HepG2 (cell line): ENCODE results near the gene VWA7. TPM values are rescaled to one million over a fixed set of nuclear protein-coding genes. Genes with fewer than 3 reads are reported as not detected.

Experiments
- AGO1 ChIP-seq: fragments of 200-400 bp; formaldehyde crosslinking; IDR thresholded peaks from 2 replicates; pipeline ENCODE4 v1.6.1; 2017; ENCODE audit warnings: mild to moderate bottlenecking, low read depth, low read length, moderate library complexity; ENCODE audit not compliant: poor library complexity, severe bottlenecking
- ATAD3A ChIP-seq: sonication (generic); formaldehyde crosslinking; IDR thresholded peaks from 2 replicates; pipeline ENCODE4 v1.4.0; 2020; ENCODE audit warnings: missing genetic modification reagents
- ATF2 ChIP-seq: sonication (generic); formaldehyde crosslinking; IDR thresholded peaks from 2 replicates; pipeline ENCODE4 v1.4.0; 2020; ENCODE audit warnings: missing genetic modification reagents
- ELF4 ChIP-seq: sonication (generic); formaldehyde crosslinking; IDR thresholded peaks from 2 replicates; pipeline ENCODE4 v1.5.0; 2020; ENCODE audit warnings: missing genetic modification reagents, mild to moderate bottlenecking, moderate library complexity, borderline replicate concordance
- NFE2 ChIP-seq: sonication (generic); formaldehyde crosslinking; IDR thresholded peaks from 2 replicates; pipeline ENCODE4 v1.4.0; 2020; ENCODE audit warnings: missing genetic modification reagents
- NFIC ChIP-seq: IDR thresholded peaks from 2 replicates; pipeline ENCODE4 v1.6.1; 2012; ENCODE audit warnings: mild to moderate bottlenecking, low read length, inconsistent platforms
- RCOR2 ChIP-seq: IDR thresholded peaks from 2 replicates; pipeline ENCODE4 v1.6.1; 2016; ENCODE audit warnings: missing biosample characterization, missing genetic modification reagents
- ZBTB40 ChIP-seq, 2 experiments: fragments of 450-650 bp in 1 of 2; sonication (generic) in 1 of 2; formaldehyde crosslinking in 1 of 2; IDR thresholded peaks; 2 replicates each; pipeline versions ENCODE4 v1.6.1 to v1.8.0; 2016 to 2022; ENCODE audit warnings: antibody characterized with exemption in 1 of 2, mild to moderate bottlenecking in 1 of 2, missing genetic modification reagents in 1 of 2
- ZNF20 ChIP-seq: sonication (generic); formaldehyde crosslinking; IDR thresholded peaks from 2 replicates; pipeline ENCODE4 v1.4.0; 2020; ENCODE audit warnings: mild to moderate bottlenecking, moderate library complexity, missing genetic modification reagents
- ZNF530 ChIP-seq: sonication (generic); formaldehyde crosslinking; IDR thresholded peaks from 2 replicates; pipeline ENCODE4 v1.5.0; 2020; ENCODE audit warnings: low read depth, mild to moderate bottlenecking, missing genetic modification reagents
- ZNF775 ChIP-seq: sonication (generic); formaldehyde crosslinking; IDR thresholded peaks from 2 replicates; pipeline ENCODE4 v1.4.0; 2020; ENCODE audit warnings: missing genetic modification reagents, mild to moderate bottlenecking, moderate library complexity, borderline replicate concordance
- polyA plus RNA-seq, 8 experiments: library from polyadenylated mRNA; depleted of rRNA in 3 of 8; stranded (reverse) in 7 of 8; unstranded in 1 of 8; fragments of >200 nt; fragmentation: Illumina TruSeq in 4 of 8; extraction: Trizol in 4 of 8; gene quantifications; 2 replicates each; pipeline versions ENCODE4 v1.2.1 to v1.2.3, GENCODE V29; 2011 to 2016; ENCODE audit warnings: low read depth in 4 of 8, missing spikeins in 1 of 8, mixed read lengths in 1 of 8; ENCODE audit not compliant: insufficient read depth in 1 of 8
- total RNA-seq, 5 experiments: library from RNA; depleted of rRNA; stranded (reverse); fragments of >200 nt; fragmentation: Illumina TruSeq; extraction: Trizol; gene quantifications; 2 replicates each; pipeline ENCODE4 v1.2.3, GENCODE V29; 2016; ENCODE audit warnings: low read depth in 1 of 5
- TF ChIP-seq, protein P1 (sequence below): sonication (generic); formaldehyde crosslinking; IDR thresholded peaks from 2 replicates; pipeline ENCODE4 v1.5.0; 2020; ENCODE audit warnings: missing genetic modification reagents
- TF ChIP-seq, protein P2 (sequence below): sonication (generic); formaldehyde crosslinking; IDR thresholded peaks from 2 replicates; pipeline ENCODE4 v1.4.0; 2020; ENCODE audit warnings: missing genetic modification reagents
- TF ChIP-seq, protein P3 (sequence below): sonication (generic); formaldehyde crosslinking; IDR thresholded peaks from 2 replicates; pipeline ENCODE4 v1.5.0; 2020; ENCODE audit warnings: mild to moderate bottlenecking, missing genetic modification reagents

Gene VWA7
- total and polyA plus RNA-seq, 2 of the 13 experiments (the other 11 are each of a cell fraction or from before 2014, with no cell fraction given): 0.86 to 3.3 TPM

- TF ChIP-seq ZBTB40 (IDR thresholded peaks at IDR 0.05) (no peak), ZBTB40 (CRISPR knock-in tag; IDR thresholded peaks at IDR 0.05) (0 out of 2 replicates have a peak, but pooled peaks have one; percentile 22), ELF4 (CRISPR knock-in tag) (no peak), ATF2 (CRISPR knock-in tag) (no peak), ATAD3A (peak; percentile 79; the same call in 1 of the 2 replicates), AGO1 (peak; percentile 67), NFIC (no peak), ZNF20 (CRISPR knock-in tag) (no peak), ZNF775 (no peak), ZNF530 (no peak), RCOR2 (no peak), NFE2 (CRISPR knock-in tag) (no peak)
- TF ChIP-seq, protein P1, sequence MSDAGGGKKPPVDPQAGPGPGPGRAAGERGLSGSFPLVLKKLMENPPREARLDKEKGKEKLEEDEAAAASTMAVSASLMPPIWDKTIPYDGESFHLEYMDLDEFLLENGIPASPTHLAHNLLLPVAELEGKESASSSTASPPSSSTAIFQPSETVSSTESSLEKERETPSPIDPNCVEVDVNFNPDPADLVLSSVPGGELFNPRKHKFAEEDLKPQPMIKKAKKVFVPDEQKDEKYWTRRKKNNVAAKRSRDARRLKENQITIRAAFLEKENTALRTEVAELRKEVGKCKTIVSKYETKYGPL (CRISPR knock-in tag): no peak
- TF ChIP-seq, protein P2, sequence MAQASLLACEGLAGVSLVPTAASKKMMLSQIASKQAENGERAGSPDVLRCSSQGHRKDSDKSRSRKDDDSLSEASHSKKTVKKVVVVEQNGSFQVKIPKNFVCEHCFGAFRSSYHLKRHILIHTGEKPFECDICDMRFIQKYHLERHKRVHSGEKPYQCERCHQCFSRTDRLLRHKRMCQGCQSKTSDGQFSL: no peak
- TF ChIP-seq, protein P3, sequence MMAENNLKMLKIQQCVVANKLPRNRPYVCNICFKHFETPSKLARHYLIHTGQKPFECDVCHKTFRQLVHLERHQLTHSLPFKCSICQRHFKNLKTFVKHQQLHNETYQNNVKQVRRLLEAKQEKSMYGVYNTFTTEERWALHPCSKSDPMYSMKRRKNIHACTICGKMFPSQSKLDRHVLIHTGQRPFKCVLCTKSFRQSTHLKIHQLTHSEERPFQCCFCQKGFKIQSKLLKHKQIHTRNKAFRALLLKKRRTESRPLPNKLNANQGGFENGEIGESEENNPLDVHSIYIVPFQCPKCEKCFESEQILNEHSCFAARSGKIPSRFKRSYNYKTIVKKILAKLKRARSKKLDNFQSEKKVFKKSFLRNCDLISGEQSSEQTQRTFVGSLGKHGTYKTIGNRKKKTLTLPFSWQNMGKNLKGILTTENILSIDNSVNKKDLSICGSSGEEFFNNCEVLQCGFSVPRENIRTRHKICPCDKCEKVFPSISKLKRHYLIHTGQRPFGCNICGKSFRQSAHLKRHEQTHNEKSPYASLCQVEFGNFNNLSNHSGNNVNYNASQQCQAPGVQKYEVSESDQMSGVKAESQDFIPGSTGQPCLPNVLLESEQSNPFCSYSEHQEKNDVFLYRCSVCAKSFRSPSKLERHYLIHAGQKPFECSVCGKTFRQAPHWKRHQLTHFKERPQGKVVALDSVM: peak; percentile 66; the same call in 1 of the 2 replicates
Observed at GRCh38 chr6:31765910-31766794, 11.0 kb downstream of the VWA7 start (continued).
